DND-41 (cell line): ENCODE data around the gene TFAP2E.
"Not testable (repeated sequence)": the region's sequence is repeated elsewhere in the genome, so short reads cannot be mapped to it uniquely, and the experiment has no call there.

Source experiments
- ATAC-seq: fragments of 200-7000 bp; cut with Tn5 transposase; 3 replicates; pipeline ENCODE4 v1.9.1; 2021; ENCODE audit warnings: low read depth; ENCODE audit not compliant: insufficient read depth
- DNase-seq: peaks from one replicate; pipeline ENCODE4 v3.0.0-alpha.2; 2020
- H2AFZ ChIP-seq: 2 replicates; pipeline ENCODE4 v1.6.0; 2012; ENCODE audit warnings: low read depth, low read length
- H3K27ac ChIP-seq: 2 replicates; pipeline ENCODE4 v1.5.1; 2012; ENCODE audit warnings: low read length, inconsistent platforms
- H3K27me3 ChIP-seq: fragments of 200-600 bp; sonication (generic); 2 replicates; pipeline ENCODE4 v1.6.0; 2012; ENCODE audit warnings: low read length, mild to moderate bottlenecking, inconsistent platforms; ENCODE audit not compliant: insufficient read depth, poor library complexity
- H3K36me3 ChIP-seq: 2 replicates; pipeline ENCODE4 v1.5.1; 2012; ENCODE audit warnings: low read length, inconsistent platforms; ENCODE audit not compliant: insufficient read depth
- H3K4me1 ChIP-seq: 2 replicates; pipeline ENCODE4 v1.5.1; 2012; ENCODE audit warnings: mild to moderate bottlenecking, low read length; ENCODE audit not compliant: insufficient read depth
- H3K4me2 ChIP-seq: 2 replicates; pipeline ENCODE4 v1.6.0; 2012; ENCODE audit warnings: mild to moderate bottlenecking, moderate library complexity, low read length, inconsistent platforms; ENCODE audit not compliant: insufficient read depth
- H3K4me3 ChIP-seq, 2 experiments: fragments of 200-600 bp in 1 of 2; shearing (Covaris generic) in 1 of 2; 2 replicates each; pipeline ENCODE4 v1.5.1; 2012 to 2016; ENCODE audit warnings: inconsistent platforms in 2 of 2, low read length in 2 of 2, mild to moderate bottlenecking in 2 of 2, low read depth in 1 of 2, moderate library complexity in 1 of 2
- H3K79me2 ChIP-seq: 2 replicates; pipeline ENCODE4 v1.6.0; 2012; ENCODE audit warnings: low read length, inconsistent platforms; ENCODE audit not compliant: insufficient read depth
- H3K9ac ChIP-seq: 2 replicates; pipeline ENCODE4 v1.6.0; 2012; ENCODE audit warnings: low read depth, mild to moderate bottlenecking, inconsistent platforms, low read length, moderate library complexity
- H3K9me3 ChIP-seq: 2 replicates; pipeline ENCODE4 v1.5.1; 2012; ENCODE audit warnings: low read length, moderate library complexity, mild to moderate bottlenecking, inconsistent platforms; ENCODE audit not compliant: insufficient read depth, severe bottlenecking
- H4K20me1 ChIP-seq: 2 replicates; pipeline ENCODE4 v1.6.0; 2012; ENCODE audit warnings: low read length; ENCODE audit not compliant: insufficient read depth
- EZH2 ChIP-seq: IDR thresholded peaks from 3 replicates; pipeline ENCODE4 v1.6.1; 2012; ENCODE audit warnings: borderline replicate concordance, low read depth, mild to moderate bottlenecking, moderate library complexity, low read length, inconsistent platforms; ENCODE audit not compliant: severe bottlenecking
- TF ChIP-seq, protein P1 (sequence below): IDR thresholded peaks from 2 replicates; pipeline ENCODE4 v1.5.1; 2012; ENCODE audit warnings: borderline replicate concordance, low read length, moderate library complexity, mild to moderate bottlenecking; ENCODE audit not compliant: poor library complexity, severe bottlenecking; ENCODE audit errors: extremely low read depth

The TFAP2E gene

DNA sequence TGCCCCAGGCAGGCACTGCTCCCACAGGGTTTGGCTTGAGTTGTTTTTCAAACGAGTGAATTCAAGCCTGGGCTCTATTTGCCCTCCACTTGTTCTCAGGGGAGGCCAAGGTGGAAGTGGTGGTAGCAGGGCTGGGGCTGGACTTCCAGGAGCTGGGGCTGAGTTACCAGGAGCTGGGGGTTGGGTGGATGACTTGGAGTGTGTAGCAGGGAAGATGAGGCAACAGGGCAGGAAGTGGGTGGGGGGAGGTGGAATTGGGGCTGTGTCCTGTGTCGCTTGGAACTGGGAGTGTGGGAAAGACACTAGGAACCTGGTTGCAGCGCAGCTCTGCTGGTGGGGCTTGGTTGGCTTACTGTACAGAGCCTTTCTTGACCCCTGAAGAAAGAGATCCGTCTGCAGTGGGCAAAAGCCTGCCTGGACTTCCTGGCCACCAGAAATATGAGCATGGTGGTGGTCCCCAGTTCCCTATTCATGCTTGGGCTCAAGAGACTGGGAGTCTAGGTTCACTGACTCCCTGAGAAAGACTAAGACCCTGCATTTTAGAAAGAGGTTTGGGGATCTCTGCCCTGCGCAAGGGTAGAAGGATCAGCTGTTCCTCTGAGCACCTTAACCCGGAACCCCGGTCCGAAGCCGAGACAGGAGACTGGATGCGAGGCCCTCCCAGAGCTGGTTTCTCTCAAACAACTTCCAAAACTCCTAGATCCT is 3.1 kb downstream of the TFAP2E start:
- Histone ChIP-seq H3K4me2 (peak overlapping the region; percentile 82), H3K27me3 (no peaks in the 10 kb centered on the region), H3K36me3 (0 out of 2 replicates have a peak, but pooled peaks cover 3% of the 10 kb centered on the region), H3K4me1 (peaks cover 34% of the 10 kb centered on the region), H3K4me3 (no peak overlapping the region; a peak in 1 of 4 replicates), H4K20me1 (no peaks in the 10 kb centered on the region), H3K9me3 (no peaks in the 10 kb centered on the region), H3K79me2 (no peaks in the 10 kb centered on the region; the same call in 1 of the 2 replicates), H3K9ac (peak overlapping the region; percentile 76), H3K27ac (peak overlapping the region; percentile 69), H2AFZ (no peak overlapping the region)
- DNase-seq = peak; percentile 71
- ATAC-seq = peak; percentile 13; the same call in 1 of the 3 replicates
- no peak for TF ChIP-seq EZH2
- TF ChIP-seq, protein P1, sequence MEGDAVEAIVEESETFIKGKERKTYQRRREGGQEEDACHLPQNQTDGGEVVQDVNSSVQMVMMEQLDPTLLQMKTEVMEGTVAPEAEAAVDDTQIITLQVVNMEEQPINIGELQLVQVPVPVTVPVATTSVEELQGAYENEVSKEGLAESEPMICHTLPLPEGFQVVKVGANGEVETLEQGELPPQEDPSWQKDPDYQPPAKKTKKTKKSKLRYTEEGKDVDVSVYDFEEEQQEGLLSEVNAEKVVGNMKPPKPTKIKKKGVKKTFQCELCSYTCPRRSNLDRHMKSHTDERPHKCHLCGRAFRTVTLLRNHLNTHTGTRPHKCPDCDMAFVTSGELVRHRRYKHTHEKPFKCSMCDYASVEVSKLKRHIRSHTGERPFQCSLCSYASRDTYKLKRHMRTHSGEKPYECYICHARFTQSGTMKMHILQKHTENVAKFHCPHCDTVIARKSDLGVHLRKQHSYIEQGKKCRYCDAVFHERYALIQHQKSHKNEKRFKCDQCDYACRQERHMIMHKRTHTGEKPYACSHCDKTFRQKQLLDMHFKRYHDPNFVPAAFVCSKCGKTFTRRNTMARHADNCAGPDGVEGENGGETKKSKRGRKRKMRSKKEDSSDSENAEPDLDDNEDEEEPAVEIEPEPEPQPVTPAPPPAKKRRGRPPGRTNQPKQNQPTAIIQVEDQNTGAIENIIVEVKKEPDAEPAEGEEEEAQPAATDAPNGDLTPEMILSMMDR = no peak

DNA sequence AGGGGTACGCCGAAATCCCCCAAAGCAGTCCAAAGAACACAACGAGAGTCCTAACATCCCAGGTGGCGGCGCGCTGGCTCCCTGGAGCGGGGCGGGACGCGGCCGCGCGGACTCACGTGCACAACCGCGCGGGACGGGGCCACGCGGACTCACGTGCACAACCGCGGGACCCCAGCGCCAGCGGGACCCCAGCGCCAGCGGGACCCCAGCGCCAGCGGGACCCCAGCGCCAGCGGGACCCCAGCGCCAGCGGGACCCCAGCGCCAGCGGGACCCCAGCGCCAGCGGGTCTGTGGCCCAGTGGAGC is 3.6 kb downstream of the TFAP2E start:
- peaks cover 34% of the 10 kb centered on the region for H3K4me1 ChIP-seq
- peak overlapping the region; percentile 90 for H3K27ac ChIP-seq
- ATAC-seq, H3K36me3 ChIP-seq, H3K27me3 ChIP-seq, H4K20me1 ChIP-seq, H3K9me3 ChIP-seq, DNase-seq, H3K79me2 ChIP-seq, H2AFZ ChIP-seq: not testable (repeated sequence)
- peak overlapping the region; percentile 82 for H3K4me2 ChIP-seq
- peak overlapping the region in 1 of 2 experiments; percentile 63; a peak in 3 of 4 replicates for H3K4me3 ChIP-seq
- H3K9ac ChIP-seq = peak overlapping the region; percentile 76

DNA sequence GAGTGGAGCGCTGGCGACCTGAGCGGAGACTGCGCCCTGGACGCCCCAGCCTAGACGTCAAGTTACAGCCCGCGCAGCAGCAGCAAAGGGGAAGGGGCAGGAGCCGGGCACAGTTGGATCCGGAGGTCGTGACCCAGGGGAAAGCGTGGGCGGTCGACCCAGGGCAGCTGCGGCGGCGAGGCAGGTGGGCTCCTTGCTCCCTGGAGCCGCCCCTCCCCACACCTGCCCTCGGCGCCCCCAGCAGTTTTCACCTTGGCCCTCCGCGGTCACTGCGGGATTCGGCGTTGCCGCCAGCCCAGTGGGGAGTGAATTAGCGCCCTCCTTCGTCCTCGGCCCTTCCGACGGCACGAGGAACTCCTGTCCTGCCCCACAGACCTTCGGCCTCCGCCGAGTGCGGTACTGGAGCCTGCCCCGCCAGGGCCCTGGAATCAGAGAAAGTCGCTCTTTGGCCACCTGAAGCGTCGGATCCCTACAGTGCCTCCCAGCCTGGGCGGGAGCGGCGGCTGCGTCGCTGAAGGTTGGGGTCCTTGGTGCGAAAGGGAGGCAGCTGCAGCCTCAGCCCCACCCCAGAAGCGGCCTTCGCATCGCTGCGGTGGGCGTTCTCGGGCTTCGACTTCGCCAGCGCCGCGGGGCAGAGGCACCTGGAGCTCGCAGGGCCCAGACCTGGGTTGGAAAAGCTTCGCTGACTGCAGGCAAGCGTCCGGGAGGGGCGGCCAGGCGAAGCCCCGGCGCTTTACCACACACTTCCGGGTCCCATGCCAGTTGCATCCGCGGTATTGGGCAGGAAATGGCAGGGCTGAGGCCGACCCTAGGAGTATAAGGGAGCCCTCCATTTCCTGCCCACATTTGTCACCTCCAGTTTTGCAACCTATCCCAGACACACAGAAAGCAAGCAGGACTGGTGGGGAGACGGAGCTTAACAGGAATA is 4.2 kb downstream of the TFAP2E start:
- DNase-seq = peak; percentile 93
- H3K4me3 ChIP-seq = peak overlapping the region; percentile 14 to 63; a peak in 3 of 4 replicates
- peak overlapping the region; percentile 76 for H3K9ac ChIP-seq
- no peaks in the 10 kb centered on the region for H4K20me1 ChIP-seq
- H3K79me2 ChIP-seq = no peaks in the 10 kb centered on the region; the same call in 1 of the 2 replicates
- 0 out of 2 replicates have a peak, but pooled peaks cover 3% of the 10 kb centered on the region for H3K36me3 ChIP-seq
- no peaks in the 10 kb centered on the region for H3K9me3 ChIP-seq
- peak overlapping the region; percentile 90 for H3K27ac ChIP-seq
- TF ChIP-seq, protein P1 = peak; percentile 7
- TF ChIP-seq EZH2 = no peak
- peaks cover 34% of the 10 kb centered on the region for H3K4me1 ChIP-seq
- peak overlapping the region; percentile 82 for H3K4me2 ChIP-seq
- ATAC-seq = peak; percentile 91
- H3K27me3 ChIP-seq = no peaks in the 10 kb centered on the region
- peak overlapping the region; percentile 80 for H2AFZ ChIP-seq

DNA sequence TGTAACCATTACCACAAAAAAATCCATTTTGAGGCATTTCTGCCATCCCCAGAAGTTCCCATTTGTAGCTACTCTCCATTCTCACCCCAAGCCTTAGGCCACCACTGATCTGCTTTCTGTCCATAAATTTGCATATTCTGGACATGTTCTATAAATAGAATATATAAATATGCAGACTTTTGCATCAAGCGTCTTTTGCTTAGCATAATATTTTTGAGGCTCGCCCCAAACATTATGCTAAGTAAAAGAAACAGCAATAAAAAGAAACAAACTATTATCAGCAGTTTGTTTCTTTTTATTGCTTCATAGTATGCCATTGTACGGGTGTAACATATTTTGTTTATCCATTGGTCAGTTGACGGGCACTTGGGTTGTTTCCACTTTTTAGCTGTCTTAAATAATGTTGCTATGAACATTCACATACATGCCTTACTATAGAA is 7.9 kb downstream of the TFAP2E start:
- DNase-seq (no peak), ATAC-seq (no peak)
- Histone ChIP-seq H3K4me3 (no peak overlapping the region), H3K4me1 (peaks cover 27% of the 10 kb centered on the region), H3K27ac (no peak overlapping the region), H2AFZ (no peak overlapping the region), H3K9ac (no peak overlapping the region), H3K9me3 (no peaks in the 10 kb centered on the region), H3K36me3 (no peaks in the 10 kb centered on the region), H4K20me1 (no peaks in the 10 kb centered on the region), H3K79me2 (no peaks in the 10 kb centered on the region; the same call in 1 of the 2 replicates), H3K27me3 (no peaks in the 10 kb centered on the region), H3K4me2 (no peak overlapping the region)
- TF ChIP-seq, protein P1 = no peak
- TF ChIP-seq EZH2 = no peak

DNA sequence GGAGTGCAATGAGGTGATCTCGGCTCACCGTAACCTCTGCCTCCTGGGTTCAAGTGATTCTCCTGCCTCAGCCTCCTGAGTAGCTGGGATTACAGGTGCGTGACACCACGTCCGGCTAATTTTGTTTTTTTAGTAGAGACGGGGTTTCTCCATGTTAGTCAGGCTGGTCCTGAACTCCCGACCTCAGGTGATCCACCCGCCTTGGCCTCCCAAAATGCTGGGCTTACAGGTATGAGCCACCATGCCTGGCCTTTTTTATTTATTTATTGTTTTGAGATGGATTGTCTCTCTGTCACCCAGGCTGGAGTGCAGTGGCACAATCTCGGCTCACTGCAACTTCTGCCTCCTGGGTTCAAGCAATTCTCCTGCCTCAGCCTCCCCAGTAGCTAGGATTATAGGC is 8.5 kb downstream of the TFAP2E start:
- not testable (repeated sequence) for H2AFZ ChIP-seq, H3K9me3 ChIP-seq, H3K4me3 ChIP-seq, H3K27me3 ChIP-seq, H4K20me1 ChIP-seq, H3K9ac ChIP-seq, ATAC-seq, H3K27ac ChIP-seq, H3K36me3 ChIP-seq, DNase-seq, H3K4me2 ChIP-seq, H3K79me2 ChIP-seq
- H3K4me1 ChIP-seq = peaks cover 20% of the 10 kb centered on the region
